ENCODE data around the gene KAT5.
"Not testable (repeated sequence)": the region's sequence is repeated elsewhere in the genome, so short reads cannot be mapped to it uniquely, and the experiment has no call there.

KAT5 gene

DNA sequence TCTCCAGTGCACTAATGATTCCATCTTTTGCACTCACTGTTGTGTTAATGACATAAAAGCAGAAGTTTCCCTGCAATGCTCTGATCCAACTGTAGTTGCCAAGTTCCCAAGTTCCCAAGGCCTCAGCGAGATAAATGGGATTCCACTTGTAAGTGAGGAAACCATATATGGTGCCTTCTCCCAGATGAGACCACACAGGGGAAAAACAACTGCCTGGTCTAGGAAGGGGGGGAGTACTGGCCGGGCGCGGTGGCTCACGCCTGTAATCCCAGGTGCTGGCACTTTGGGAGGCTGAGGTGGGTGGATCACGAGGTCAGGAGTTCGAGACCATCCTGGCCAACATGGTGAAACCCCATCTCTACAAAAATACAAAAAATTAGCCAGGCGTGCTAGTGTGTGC, 26.1 kb upstream of the KAT5 start:
- no peak overlapping the region for H3K27ac ChIP-seq (ENCODE audit: low read length)
- no peaks in the 10 kb centered on the region for H3K79me2 ChIP-seq (ENCODE audit: low read length)
- TF ChIP-seq, protein P1, sequence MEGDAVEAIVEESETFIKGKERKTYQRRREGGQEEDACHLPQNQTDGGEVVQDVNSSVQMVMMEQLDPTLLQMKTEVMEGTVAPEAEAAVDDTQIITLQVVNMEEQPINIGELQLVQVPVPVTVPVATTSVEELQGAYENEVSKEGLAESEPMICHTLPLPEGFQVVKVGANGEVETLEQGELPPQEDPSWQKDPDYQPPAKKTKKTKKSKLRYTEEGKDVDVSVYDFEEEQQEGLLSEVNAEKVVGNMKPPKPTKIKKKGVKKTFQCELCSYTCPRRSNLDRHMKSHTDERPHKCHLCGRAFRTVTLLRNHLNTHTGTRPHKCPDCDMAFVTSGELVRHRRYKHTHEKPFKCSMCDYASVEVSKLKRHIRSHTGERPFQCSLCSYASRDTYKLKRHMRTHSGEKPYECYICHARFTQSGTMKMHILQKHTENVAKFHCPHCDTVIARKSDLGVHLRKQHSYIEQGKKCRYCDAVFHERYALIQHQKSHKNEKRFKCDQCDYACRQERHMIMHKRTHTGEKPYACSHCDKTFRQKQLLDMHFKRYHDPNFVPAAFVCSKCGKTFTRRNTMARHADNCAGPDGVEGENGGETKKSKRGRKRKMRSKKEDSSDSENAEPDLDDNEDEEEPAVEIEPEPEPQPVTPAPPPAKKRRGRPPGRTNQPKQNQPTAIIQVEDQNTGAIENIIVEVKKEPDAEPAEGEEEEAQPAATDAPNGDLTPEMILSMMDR (IDR thresholded peaks at IDR 0.05; ENCODE audit: low read depth, low read length): no peak
- TF ChIP-seq EZH2phosphoT487 (IDR thresholded peaks at IDR 0.05; ENCODE audit: low read depth): no peak
- H3K27me3 ChIP-seq (ENCODE audit: low read depth, low read length): peaks cover 7% of the 10 kb centered on the region; the same call in 1 of the 2 replicates
- H4K20me1 ChIP-seq (ENCODE audit: insufficient read depth, low read length): no peaks in the 10 kb centered on the region
- no peaks in the 10 kb centered on the region for H3K36me3 ChIP-seq (replicated peaks; ENCODE audit: low read depth, low read length)
- no peaks in the 10 kb centered on the region for H3K4me1 ChIP-seq (ENCODE audit: low read length)
- H3K4me3 ChIP-seq (ENCODE audit: low read length): no peak overlapping the region
- no peak overlapping the region for H2AFZ ChIP-seq (ENCODE audit: low read depth, low read length)
- H3K4me2 ChIP-seq (ENCODE audit: low read length): no peak overlapping the region
- H3K9ac ChIP-seq (ENCODE audit: low read length): no peak overlapping the region
- no peaks in the 10 kb centered on the region for H3K9me3 ChIP-seq (ENCODE audit: insufficient read depth, low read length)

DNA sequence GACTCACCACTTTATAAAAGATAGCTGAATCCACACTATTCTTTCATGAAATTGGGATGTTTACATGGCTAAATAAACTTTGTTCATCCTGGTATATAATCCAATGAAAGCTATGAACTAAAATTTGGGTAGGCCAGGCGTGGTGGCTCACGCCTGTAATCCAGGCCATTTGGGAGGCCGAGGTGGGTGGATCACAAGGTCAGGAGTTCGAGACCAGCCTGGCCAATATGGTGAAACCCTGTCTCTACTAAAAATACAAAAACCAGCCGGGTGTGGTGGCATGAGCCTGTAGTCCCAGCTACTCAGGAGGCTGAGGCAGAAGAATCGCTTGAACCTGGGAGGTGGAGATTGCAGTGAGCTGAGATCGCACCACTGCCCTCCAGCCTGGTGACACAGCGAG, 20.2 kb upstream of the KAT5 start:
- H3K27me3 ChIP-seq (ENCODE audit: low read depth, low read length); H3K4me3 ChIP-seq (ENCODE audit: low read length); H3K4me1 ChIP-seq (ENCODE audit: low read length); H3K4me2 ChIP-seq (ENCODE audit: low read length); H3K36me3 ChIP-seq (replicated peaks; ENCODE audit: low read depth, low read length); H2AFZ ChIP-seq (ENCODE audit: low read depth, low read length); H3K9me3 ChIP-seq (ENCODE audit: insufficient read depth, low read length); H3K27ac ChIP-seq (ENCODE audit: low read length); H3K9ac ChIP-seq (ENCODE audit: low read length); H3K79me2 ChIP-seq (ENCODE audit: low read length); H4K20me1 ChIP-seq (ENCODE audit: insufficient read depth, low read length): not testable (repeated sequence)

DNA sequence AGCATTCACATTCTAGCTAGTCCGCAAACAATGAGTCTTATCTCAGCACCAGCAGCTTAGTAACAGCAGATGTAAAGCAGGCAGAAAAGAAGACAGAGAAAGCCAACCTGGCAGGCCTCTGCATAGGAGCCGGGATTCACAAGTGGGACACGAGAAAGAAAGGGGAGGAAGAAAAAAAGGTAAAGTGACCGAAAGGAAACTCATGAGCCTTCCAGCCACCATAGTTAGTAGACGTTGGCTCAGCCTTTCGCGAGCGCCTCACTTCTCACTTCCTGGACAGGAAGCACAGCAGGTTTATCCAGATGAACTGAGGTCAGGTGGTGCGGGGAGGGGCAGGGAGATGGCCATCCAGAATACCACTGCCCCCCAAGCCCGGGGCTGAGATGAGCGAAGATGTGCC, 19.7 kb upstream of the KAT5 start:
- no peaks in the 10 kb centered on the region for H3K27me3 ChIP-seq (ENCODE audit: low read depth, low read length)
- H4K20me1 ChIP-seq (ENCODE audit: insufficient read depth, low read length): no peaks in the 10 kb centered on the region
- H3K9ac ChIP-seq (ENCODE audit: low read length): no peak overlapping the region
- H3K79me2 ChIP-seq (ENCODE audit: low read length): no peaks in the 10 kb centered on the region
- H3K4me2 ChIP-seq (ENCODE audit: low read length): no peak overlapping the region
- H3K27ac ChIP-seq (ENCODE audit: low read length): no peak overlapping the region
- H3K4me3 ChIP-seq (ENCODE audit: low read length): no peak overlapping the region
- no peaks in the 10 kb centered on the region for H3K4me1 ChIP-seq (ENCODE audit: low read length)
- H2AFZ ChIP-seq (ENCODE audit: low read depth, low read length): no peak overlapping the region
- TF ChIP-seq EZH2phosphoT487 (IDR thresholded peaks at IDR 0.05; ENCODE audit: low read depth): no peak
- TF ChIP-seq, protein P1 (IDR thresholded peaks at IDR 0.05; ENCODE audit: low read depth, low read length): no peak
- no peaks in the 10 kb centered on the region for H3K36me3 ChIP-seq (replicated peaks; ENCODE audit: low read depth, low read length)
- no peaks in the 10 kb centered on the region for H3K9me3 ChIP-seq (ENCODE audit: insufficient read depth, low read length)

DNA sequence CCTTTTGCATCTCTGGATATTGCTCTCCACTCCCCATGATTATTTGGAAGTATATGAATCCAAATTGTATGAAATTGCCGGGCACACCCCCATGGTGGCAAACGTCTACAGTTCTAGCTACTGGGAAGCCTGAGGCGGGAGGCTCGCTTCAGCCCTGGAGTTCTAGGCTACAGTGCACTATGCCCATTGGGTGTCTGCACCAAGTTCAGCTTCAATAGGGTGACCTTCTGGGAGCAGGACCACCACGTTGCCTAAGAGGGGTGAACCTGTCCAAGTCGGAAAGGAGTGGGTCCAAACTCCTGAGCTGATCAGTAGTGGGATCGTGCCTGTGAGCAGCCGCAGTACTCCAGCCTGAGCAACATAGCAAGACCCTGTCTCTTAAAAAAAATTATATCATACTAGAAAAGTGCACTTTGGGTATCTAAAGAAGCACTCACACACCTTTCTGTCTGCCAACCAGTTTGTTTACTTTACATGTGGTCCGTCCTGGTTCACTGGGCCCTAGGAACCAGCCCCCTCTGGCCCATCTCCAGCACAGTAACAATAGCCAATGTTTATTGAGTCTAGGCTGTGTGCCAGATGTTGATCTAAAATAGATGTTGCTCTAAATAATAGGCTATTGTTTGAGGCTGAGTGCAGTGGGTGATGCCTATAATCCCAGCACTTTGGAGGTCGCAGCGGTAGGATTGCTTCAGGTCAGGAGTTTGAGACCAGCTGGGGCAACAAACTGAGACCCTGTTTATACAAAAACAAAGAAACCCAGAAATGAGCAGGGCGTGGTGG, 16.4 kb upstream of the KAT5 start:
- Histone ChIP-seq H3K4me2 (ENCODE audit: low read length) (no peak overlapping the region), H3K36me3 (replicated peaks; ENCODE audit: low read depth, low read length) (no peaks in the 10 kb centered on the region)
- TF ChIP-seq EZH2phosphoT487 (IDR thresholded peaks at IDR 0.05; ENCODE audit: low read depth): no peak
- TF ChIP-seq, protein P1 (IDR thresholded peaks at IDR 0.05; ENCODE audit: low read depth, low read length): no peak

More for the DNA sequence above, 16.4 kb upstream of the KAT5 start:
- peaks cover 4% of the 10 kb centered on the region; the same call in 1 of the 2 replicates for H3K9me3 ChIP-seq (ENCODE audit: insufficient read depth, low read length)
- H3K27me3 ChIP-seq (ENCODE audit: low read depth, low read length): peaks cover 16% of the 10 kb centered on the region
- H3K4me1 ChIP-seq (ENCODE audit: low read length): no peaks in the 10 kb centered on the region
- no peaks in the 10 kb centered on the region for H4K20me1 ChIP-seq (ENCODE audit: insufficient read depth, low read length)
- no peak overlapping the region for H3K27ac ChIP-seq (ENCODE audit: low read length)
- no peak overlapping the region for H2AFZ ChIP-seq (ENCODE audit: low read depth, low read length)
- H3K9ac ChIP-seq (ENCODE audit: low read length): no peak overlapping the region
- H3K79me2 ChIP-seq (ENCODE audit: low read length): no peaks in the 10 kb centered on the region
- H3K4me3 ChIP-seq (ENCODE audit: low read length): no peak overlapping the region
